Stimulated activated CD4-positive, alpha-beta T cell treated with anti-CD3 and anti-CD28 coated beads, Interleukin-12 subunit alpha, Interleukin-12 subunit beta, amount 100 ng/mL, for 24 hours (primary cell): ENCODE measurements around the gene F10.
"Not testable (repeated sequence)": the region's sequence is repeated elsewhere in the genome, so short reads cannot be mapped to it uniquely, and the experiment has no call there.

Experiments used
- DNase-seq, 2 experiments: peaks; one replicate each; pipeline ENCODE4 v3.0.0-alpha.2; 2020; ENCODE audit warnings: low read depth in 2 of 2

The F10 gene

DNA sequence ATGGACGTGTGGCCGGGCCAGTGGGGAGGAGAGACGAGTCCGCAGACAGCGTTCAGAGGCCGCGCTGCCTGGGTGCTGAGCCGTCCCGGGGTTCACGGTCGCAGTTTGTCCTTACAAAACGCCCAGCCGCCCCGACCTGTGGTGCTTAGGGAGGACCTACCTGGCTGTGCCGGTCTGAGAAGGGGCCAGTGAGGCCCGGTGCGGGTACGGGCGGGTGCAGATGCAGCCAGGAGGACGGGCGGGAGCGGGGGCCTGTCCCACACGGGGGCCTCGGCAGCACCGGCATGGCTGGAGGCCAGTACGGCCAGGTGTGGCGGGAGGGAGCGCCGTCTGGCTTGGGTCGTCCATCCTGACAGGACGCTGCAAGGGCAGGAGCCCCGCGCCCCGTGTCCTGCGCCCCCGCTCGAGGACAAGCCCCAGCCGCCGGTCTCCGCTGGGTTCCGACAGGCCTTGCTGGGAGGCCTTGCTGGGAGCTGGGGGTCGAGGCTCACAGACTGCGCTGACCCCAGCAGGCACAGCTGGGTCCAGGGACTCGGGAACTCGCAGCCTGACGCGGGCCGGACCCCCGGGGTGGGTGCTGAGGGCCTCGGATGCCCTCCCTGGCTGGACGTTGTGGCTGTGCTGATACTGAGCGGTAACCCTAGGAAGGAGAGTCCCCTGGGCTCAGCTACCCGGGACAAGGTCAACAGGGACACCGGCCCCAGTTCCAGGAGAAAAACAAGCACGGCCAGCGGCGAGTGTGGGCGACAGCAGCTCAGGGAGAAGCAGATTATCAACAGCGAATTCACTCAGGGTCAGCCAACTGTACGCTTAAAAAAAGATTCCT is 30.6 kb downstream of the F10 start:
- DNase-seq: no peak

GRCh38 chr13:113153810-113154748 is 31.5 kb downstream of the F10 start:
- peak; percentile 39 to 41 for DNase-seq

DNA sequence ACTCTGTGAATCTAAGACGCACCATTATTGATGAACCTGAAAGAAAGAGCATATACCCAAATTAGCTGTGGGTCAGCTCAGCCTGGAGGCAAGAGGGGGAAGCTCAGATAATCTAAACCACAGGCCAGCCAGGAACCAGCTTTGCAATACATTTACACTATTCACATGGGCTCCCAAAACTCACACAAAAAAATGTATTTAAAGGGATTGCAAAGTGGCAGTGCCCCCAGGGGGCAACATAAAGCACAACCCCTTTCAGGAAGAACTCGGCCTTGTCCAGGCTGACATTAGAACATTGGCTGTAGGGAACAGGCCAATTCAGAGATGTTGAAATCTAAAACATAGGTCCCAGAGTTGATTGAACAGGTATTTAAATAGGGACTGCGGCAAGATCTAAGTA is 32.6 kb downstream of the F10 start:
- no peak for DNase-seq

DNA sequence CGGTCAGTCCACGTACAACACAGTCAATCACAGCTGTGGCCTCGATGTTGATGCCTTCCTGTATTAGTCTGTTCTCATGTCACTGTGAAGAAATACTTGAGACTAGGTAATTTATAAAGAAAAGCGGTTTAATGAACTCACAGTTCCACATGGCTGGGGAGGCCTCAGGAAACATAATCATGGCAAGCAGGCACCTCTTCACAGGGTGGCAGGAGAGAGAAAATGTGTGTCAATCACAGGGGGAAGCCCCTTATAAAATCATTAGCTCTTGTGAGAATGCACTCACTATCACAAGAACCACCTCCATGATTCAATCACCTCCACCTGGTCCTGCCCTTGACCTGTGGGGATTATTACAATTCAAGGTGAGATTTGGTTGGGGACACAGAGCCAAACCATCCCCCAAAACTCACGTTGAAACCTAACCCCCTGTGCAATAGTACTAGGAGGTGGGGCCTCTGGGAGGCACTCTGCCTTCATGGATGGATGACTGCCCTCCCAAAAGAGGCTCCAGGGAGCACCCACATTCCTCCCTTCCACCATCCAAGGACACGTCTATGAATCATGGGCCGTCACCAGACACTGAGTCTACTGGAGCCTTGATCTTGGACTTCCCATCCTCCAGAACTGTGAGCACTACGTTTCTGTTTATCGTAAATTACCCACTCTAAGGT is 33.5 kb downstream of the F10 start:
- DNase-seq: no peak

DNA sequence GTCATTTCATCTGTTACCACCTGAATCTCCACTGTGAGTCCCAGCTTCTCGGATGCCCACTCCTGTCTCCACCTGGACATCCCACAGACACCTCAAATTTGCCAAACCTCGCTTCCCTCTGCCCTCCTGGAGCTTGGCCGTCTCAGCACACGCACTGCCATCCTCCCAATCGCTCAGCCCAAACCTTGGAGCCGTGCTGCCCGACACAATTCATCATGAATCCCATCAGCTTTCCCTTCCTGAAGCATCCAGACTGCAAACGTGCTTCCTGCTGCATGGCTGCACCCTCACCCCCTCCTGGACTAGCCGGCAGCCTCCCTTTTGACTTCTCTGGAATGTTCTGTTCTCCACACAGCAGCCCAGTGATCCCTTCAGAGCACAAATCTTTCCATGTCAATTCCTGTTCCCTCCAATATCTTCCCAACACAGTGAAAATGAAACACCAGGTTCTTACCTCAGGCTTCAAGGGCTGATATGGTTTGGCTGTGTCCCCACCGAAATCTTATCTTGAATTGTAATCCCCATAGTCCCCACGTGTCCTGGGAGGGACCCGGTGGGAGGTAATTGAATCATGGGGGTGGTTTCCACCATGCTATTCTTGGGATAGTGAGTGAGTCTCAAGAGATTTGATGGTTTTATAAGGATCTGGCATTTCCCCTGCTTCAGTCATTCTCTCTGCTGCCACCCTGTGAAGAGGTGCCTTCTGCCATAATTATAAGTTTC is 34.8 kb downstream of the F10 start:
- DNase-seq: no peak

GRCh38 chr13:113157929-113158747 is 35.5 kb downstream of the F10 start, which contains the start of gene PROZ:
PROZ (plus strand) TSS chr13:113158648; CDS start chr13:113158661, 13 bp downstream.
- DNase-seq: no peak

GRCh38 chr13:113158946-113159345 is 36.3 kb downstream of the F10 start:
- no peak for DNase-seq

DNA sequence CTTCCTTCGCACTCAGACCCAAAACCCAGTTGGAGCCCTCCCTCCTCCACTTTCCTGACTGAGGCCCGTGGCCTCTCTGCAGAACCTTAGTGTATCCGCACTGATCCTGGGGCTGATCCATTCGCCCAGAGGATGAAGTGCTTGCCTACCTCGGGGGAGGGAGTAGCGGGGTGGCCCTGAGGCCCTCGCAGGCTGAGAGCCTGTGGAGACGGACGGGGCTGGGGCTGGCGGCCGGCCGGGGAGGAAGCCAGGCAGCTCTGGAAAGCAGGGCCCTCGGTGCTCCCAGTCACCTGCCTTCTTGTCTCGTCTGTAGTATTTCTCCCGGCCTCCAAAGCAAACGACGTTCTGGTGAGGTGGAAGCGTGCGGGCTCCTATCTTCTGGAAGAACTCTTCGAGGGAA is 37.1 kb downstream of the F10 start:
- no peak for DNase-seq

DNA sequence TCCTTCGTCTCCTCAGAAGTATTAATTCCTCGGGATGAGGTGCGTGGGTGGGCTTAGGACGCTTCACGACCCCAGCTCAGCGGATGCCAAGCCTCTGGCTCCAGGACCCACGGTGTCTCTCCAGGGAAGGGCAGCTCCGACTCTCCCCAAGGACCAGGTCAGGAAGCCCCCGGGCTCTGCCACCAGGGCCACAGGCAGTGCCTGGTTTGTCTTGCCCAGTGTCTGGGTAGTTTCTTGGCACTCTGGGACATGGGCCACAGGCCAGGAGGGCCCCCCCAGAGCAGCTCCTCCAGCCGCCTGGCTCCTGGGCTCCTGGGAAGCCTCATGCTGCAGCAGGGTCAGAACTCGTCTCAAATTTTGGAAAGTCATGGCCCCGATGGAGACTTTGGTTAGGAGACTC is 38.4 kb downstream of the F10 start:
- no peak for DNase-seq

- DNase-seq: no peak
Measured at GRCh38 chr13:113161433-113161832, 38.8 kb downstream of the F10 start.

GRCh38 chr13:113161975-113162374 is 39.4 kb downstream of the F10 start:
- not testable (repeated sequence) for DNase-seq

- no peak for DNase-seq
Measured at GRCh38 chr13:113162783-113163685, 40.4 kb downstream of the F10 start.

DNA sequence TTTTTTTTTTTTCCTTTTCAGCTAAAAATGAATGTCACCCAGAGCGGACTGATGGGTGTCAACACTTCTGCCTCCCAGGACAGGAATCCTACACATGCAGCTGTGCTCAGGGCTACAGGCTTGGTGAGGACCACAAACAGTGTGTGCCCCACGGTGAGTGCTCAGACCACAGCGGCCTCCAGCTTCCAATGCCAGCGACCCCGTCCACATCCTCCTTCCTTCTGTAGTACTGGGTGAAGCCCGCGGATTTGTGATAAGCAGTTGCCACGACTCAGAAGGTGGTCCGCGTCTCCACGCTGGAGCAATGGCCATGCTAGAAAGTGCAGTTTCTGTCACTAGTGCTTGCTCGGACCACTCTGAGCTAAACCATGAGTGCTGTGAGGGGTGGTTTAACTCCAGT is 41.9 kb downstream of the F10 start:
- DNase-seq: no peak

GRCh38 chr13:113166266-113166665 is 43.7 kb downstream of the F10 start:
- DNase-seq: no peak

- no peak for DNase-seq
Measured at GRCh38 chr13:113166681-113167080, 44.1 kb downstream of the F10 start.

- no peak for DNase-seq
Measured at GRCh38 chr13:113167155-113167554, 44.6 kb downstream of the F10 start.

DNA sequence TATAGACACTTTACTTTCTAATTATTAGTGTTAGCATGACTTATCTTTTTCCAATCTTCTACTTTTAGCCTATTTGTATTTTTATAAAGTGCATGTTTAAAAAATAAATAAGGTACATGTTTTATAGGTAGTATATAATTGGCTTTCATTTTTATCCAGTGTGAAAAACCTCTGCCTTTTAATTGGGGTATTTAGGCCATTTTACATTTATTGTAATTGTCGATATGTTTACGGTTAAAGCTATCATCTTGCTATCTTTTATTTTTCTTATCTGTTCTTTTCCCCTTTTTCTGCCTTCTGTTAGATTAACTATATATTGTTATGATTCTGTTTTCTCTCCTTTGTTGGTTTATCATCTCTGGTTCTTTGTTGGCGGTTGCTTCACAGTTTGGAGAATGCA is 45.0 kb downstream of the F10 start:
- no peak for DNase-seq

GRCh38 chr13:113168211-113168610 is 45.6 kb downstream of the F10 start:
- no peak for DNase-seq
